Measurements from ENCODE around the gene UGT1A9.
"Not testable (repeated sequence)": the region's sequence is repeated elsewhere in the genome, so short reads cannot be mapped to it uniquely, and the experiment has no call there.

The UGT1A9 gene

GRCh38 chr2:233700842-233701241 lies 29.1 kb downstream of the UGT1A9 start:
- not testable (repeated sequence) for H3K9me3 ChIP-seq (ENCODE audit: control insufficient read depth, low read length); H3K27me3 ChIP-seq (ENCODE audit: control insufficient read depth, insufficient read depth, low read length); H3K4me3 ChIP-seq (ENCODE audit: low read length); H3K9ac ChIP-seq (ENCODE audit: low read length); H3K36me3 ChIP-seq (ENCODE audit: control insufficient read depth, insufficient read depth, low read length)
- peaks cover 13% of the 10 kb centered on the region for H3K4me1 ChIP-seq (ENCODE audit: control insufficient read depth, insufficient read depth, low read length)

GRCh38 chr2:233702238-233702637 lies 30.5 kb downstream of the UGT1A9 start:
- H3K9me3 ChIP-seq (ENCODE audit: control insufficient read depth, low read length), result no peaks in the 10 kb centered on the region
- no peak overlapping the region for H3K4me3 ChIP-seq (ENCODE audit: low read length)
- no peaks in the 10 kb centered on the region for H3K36me3 ChIP-seq (ENCODE audit: control insufficient read depth, insufficient read depth, low read length)
- no peaks in the 10 kb centered on the region for H3K27me3 ChIP-seq (ENCODE audit: control insufficient read depth, insufficient read depth, low read length)
- H3K4me1 ChIP-seq (ENCODE audit: control insufficient read depth, insufficient read depth, low read length), result peaks cover 27% of the 10 kb centered on the region
- H3K9ac ChIP-seq (ENCODE audit: low read length), result no peak overlapping the region

GRCh38 chr2:233705911-233706506 lies 34.3 kb downstream of the UGT1A9 start:
- H3K27me3 ChIP-seq (ENCODE audit: control insufficient read depth, insufficient read depth, low read length), result no peaks in the 10 kb centered on the region
- no peak overlapping the region for H3K9ac ChIP-seq (ENCODE audit: low read length)
- no peaks in the 10 kb centered on the region for H3K36me3 ChIP-seq (ENCODE audit: control insufficient read depth, insufficient read depth, low read length)
- peaks cover 36% of the 10 kb centered on the region for H3K4me1 ChIP-seq (ENCODE audit: control insufficient read depth, insufficient read depth, low read length)
- no peak overlapping the region for H3K4me3 ChIP-seq (ENCODE audit: low read length)
- H3K9me3 ChIP-seq (ENCODE audit: control insufficient read depth, low read length), result no peaks in the 10 kb centered on the region

GRCh38 chr2:233706720-233707119 lies 35.0 kb downstream of the UGT1A9 start:
- Histone ChIP-seq H3K4me1 (ENCODE audit: control insufficient read depth, insufficient read depth, low read length) (peaks cover 43% of the 10 kb centered on the region), H3K27me3 (ENCODE audit: control insufficient read depth, insufficient read depth, low read length) (no peaks in the 10 kb centered on the region), H3K9me3 (ENCODE audit: control insufficient read depth, low read length) (no peaks in the 10 kb centered on the region), H3K9ac (ENCODE audit: low read length) (no peak overlapping the region), H3K36me3 (ENCODE audit: control insufficient read depth, insufficient read depth, low read length) (no peaks in the 10 kb centered on the region), H3K4me3 (ENCODE audit: low read length) (no peak overlapping the region)

- H3K4me1 ChIP-seq (ENCODE audit: control insufficient read depth, insufficient read depth, low read length), result peaks cover 44% of the 10 kb centered on the region
- no peaks in the 10 kb centered on the region for H3K27me3 ChIP-seq (ENCODE audit: control insufficient read depth, insufficient read depth, low read length)
- H3K36me3 ChIP-seq (ENCODE audit: control insufficient read depth, insufficient read depth, low read length), result no peaks in the 10 kb centered on the region
- no peak overlapping the region for H3K4me3 ChIP-seq (ENCODE audit: low read length)
- peak overlapping the region; percentile 19 for H3K9ac ChIP-seq (ENCODE audit: low read length)
- H3K9me3 ChIP-seq (ENCODE audit: control insufficient read depth, low read length), result no peaks in the 10 kb centered on the region
These were observed 36.4 kb downstream of the UGT1A9 start for GRCh38 chr2:233707940-233708644.

- no peaks in the 10 kb centered on the region for H3K27me3 ChIP-seq (ENCODE audit: control insufficient read depth, insufficient read depth, low read length)
- peaks cover 44% of the 10 kb centered on the region for H3K4me1 ChIP-seq (ENCODE audit: control insufficient read depth, insufficient read depth, low read length)
- H3K4me3 ChIP-seq (ENCODE audit: low read length), result no peak overlapping the region
- H3K9me3 ChIP-seq (ENCODE audit: control insufficient read depth, low read length), result no peaks in the 10 kb centered on the region
- H3K36me3 ChIP-seq (ENCODE audit: control insufficient read depth, insufficient read depth, low read length), result no peaks in the 10 kb centered on the region
- H3K9ac ChIP-seq (ENCODE audit: low read length), result no peak overlapping the region
These were observed 37.2 kb downstream of the UGT1A9 start for GRCh38 chr2:233708942-233709341.

- Histone ChIP-seq H3K27me3 (ENCODE audit: control insufficient read depth, insufficient read depth, low read length) (no peaks in the 10 kb centered on the region), H3K36me3 (ENCODE audit: control insufficient read depth, insufficient read depth, low read length) (no peaks in the 10 kb centered on the region), H3K9ac (ENCODE audit: low read length) (no peak overlapping the region), H3K9me3 (ENCODE audit: control insufficient read depth, low read length) (no peaks in the 10 kb centered on the region), H3K4me1 (ENCODE audit: control insufficient read depth, insufficient read depth, low read length) (peaks cover 34% of the 10 kb centered on the region), H3K4me3 (ENCODE audit: low read length) (no peak overlapping the region)
These were observed 39.8 kb downstream of the UGT1A9 start for GRCh38 chr2:233711312-233712008.

- no peak within 1 kb of the TSS for H3K4me3 ChIP-seq (ENCODE audit: low read length)
- H3K36me3 ChIP-seq (ENCODE audit: control insufficient read depth, insufficient read depth, low read length), result no peaks in the 10 kb centered on the region
- no peaks in the 10 kb centered on the region for H3K27me3 ChIP-seq (ENCODE audit: control insufficient read depth, insufficient read depth, low read length)
- H3K4me1 ChIP-seq (ENCODE audit: control insufficient read depth, insufficient read depth, low read length), result peaks cover 21% of the 10 kb centered on the region
- H3K9me3 ChIP-seq (ENCODE audit: control insufficient read depth, low read length), result no peaks in the 10 kb centered on the region
- H3K9ac ChIP-seq (ENCODE audit: low read length), result no peak within 1 kb of the TSS
These were observed 41.0 kb downstream of the UGT1A9 start, which contains the start of gene UGT1A5 for GRCh38 chr2:233712611-233713261. Gene UGT1A5, plus strand, starts transcription at chr2:233712907. Its CDS starts 85 bp downstream, at chr2:233712992.

- Histone ChIP-seq H3K27me3 (ENCODE audit: control insufficient read depth, insufficient read depth, low read length) (no peaks in the 10 kb centered on the region), H3K36me3 (ENCODE audit: control insufficient read depth, insufficient read depth, low read length) (no peaks in the 10 kb centered on the region), H3K4me1 (ENCODE audit: control insufficient read depth, insufficient read depth, low read length) (peaks cover 19% of the 10 kb centered on the region), H3K4me3 (ENCODE audit: low read length) (no peak overlapping the region), H3K9me3 (ENCODE audit: control insufficient read depth, low read length) (no peaks in the 10 kb centered on the region), H3K9ac (ENCODE audit: low read length) (no peak overlapping the region)
These were observed 41.5 kb downstream of the UGT1A9 start for GRCh38 chr2:233713262-233713615.

GRCh38 chr2:233714121-233714520 lies 42.4 kb downstream of the UGT1A9 start:
- no peaks in the 10 kb centered on the region for H3K27me3 ChIP-seq (ENCODE audit: control insufficient read depth, insufficient read depth, low read length)
- no peaks in the 10 kb centered on the region for H3K36me3 ChIP-seq (ENCODE audit: control insufficient read depth, insufficient read depth, low read length)
- H3K4me3 ChIP-seq (ENCODE audit: low read length), result no peak overlapping the region
- no peak overlapping the region for H3K9ac ChIP-seq (ENCODE audit: low read length)
- peaks cover 10% of the 10 kb centered on the region for H3K4me1 ChIP-seq (ENCODE audit: control insufficient read depth, insufficient read depth, low read length)
- no peaks in the 10 kb centered on the region for H3K9me3 ChIP-seq (ENCODE audit: control insufficient read depth, low read length)

GRCh38 chr2:233718552-233718951 lies 46.9 kb downstream of the UGT1A9 start, which contains the start of gene UGT1A4:
Gene UGT1A4, plus strand, starts transcription at chr2:233718736. Its CDS starts 85 bp downstream, at chr2:233718821.
- H3K4me1 ChIP-seq (ENCODE audit: control insufficient read depth, insufficient read depth, low read length), result no peaks in the 10 kb centered on the region
- H3K36me3 ChIP-seq (ENCODE audit: control insufficient read depth, insufficient read depth, low read length), result no peaks in the 10 kb centered on the region
- no peak within 1 kb of the TSS for H3K9ac ChIP-seq (ENCODE audit: low read length)
- H3K27me3 ChIP-seq (ENCODE audit: control insufficient read depth, insufficient read depth, low read length), result no peaks in the 10 kb centered on the region
- no peaks in the 10 kb centered on the region for H3K9me3 ChIP-seq (ENCODE audit: control insufficient read depth, low read length)
- no peak within 1 kb of the TSS for H3K4me3 ChIP-seq (ENCODE audit: low read length)
